GM21529 (cell line): ENCODE data around the gene THSD7A.

ENCODE experiments used
- ATAC-seq: cut with Tn5 transposase; IDR thresholded peaks from one replicate; pipeline ENCODE4 v1.9.1; 2021; ENCODE audit not compliant: unreplicated experiment

Gene THSD7A

GRCh38 chr7:11346302-11346701, 485.7 kb downstream of the THSD7A start:
- no peak for ATAC-seq

GRCh38 chr7:11345621-11346020, 486.4 kb downstream of the THSD7A start:
- ATAC-seq = no peak

- no peak for ATAC-seq
Observed at GRCh38 chr7:11343818-11344413, 488.1 kb downstream of the THSD7A start.

GRCh38 chr7:11343136-11343535, 488.9 kb downstream of the THSD7A start:
- ATAC-seq = no peak

GRCh38 chr7:11341285-11341944, 490.6 kb downstream of the THSD7A start:
- ATAC-seq = no peak

- no peak for ATAC-seq
Observed at GRCh38 chr7:11336432-11336831, 495.6 kb downstream of the THSD7A start.

- ATAC-seq = no peak
Observed at GRCh38 chr7:11335947-11336346, 496.1 kb downstream of the THSD7A start.

- peak; percentile 52 for ATAC-seq
Observed at GRCh38 chr7:11332865-11333228, 499.2 kb downstream of the THSD7A start.

- ATAC-seq = peak; percentile 97
Observed at GRCh38 chr7:11332186-11332864, 499.7 kb downstream of the THSD7A start.

GRCh38 chr7:11331128-11332102, 500.6 kb downstream of the THSD7A start:
- ATAC-seq = no peak

GRCh38 chr7:11330717-11331116, 501.3 kb downstream of the THSD7A start:
- ATAC-seq = no peak

GRCh38 chr7:11330208-11330607, 501.8 kb downstream of the THSD7A start:
- ATAC-seq = no peak

- ATAC-seq = no peak
Observed at GRCh38 chr7:11329626-11330025, 502.4 kb downstream of the THSD7A start.

GRCh38 chr7:11328309-11328708, 503.7 kb downstream of the THSD7A start:
- no peak for ATAC-seq

- no peak for ATAC-seq
Observed at GRCh38 chr7:11327633-11328032, 504.4 kb downstream of the THSD7A start.
